HL-60/S4 (cell line): ENCODE results near the gene TMEM143.
"Not testable (repeated sequence)": the region's sequence is repeated elsewhere in the genome, so short reads cannot be mapped to it uniquely, and the experiment has no call there.

Experiments used
- in situ Hi-C: fragments of 300-500 bp; cut with MboI; formaldehyde crosslinking; loops from 2 replicates; pipeline ENCODE4 v1.14.3; 2022; ENCODE audit warnings: low sequenced_read_pairs

The TMEM143 gene

DNA sequence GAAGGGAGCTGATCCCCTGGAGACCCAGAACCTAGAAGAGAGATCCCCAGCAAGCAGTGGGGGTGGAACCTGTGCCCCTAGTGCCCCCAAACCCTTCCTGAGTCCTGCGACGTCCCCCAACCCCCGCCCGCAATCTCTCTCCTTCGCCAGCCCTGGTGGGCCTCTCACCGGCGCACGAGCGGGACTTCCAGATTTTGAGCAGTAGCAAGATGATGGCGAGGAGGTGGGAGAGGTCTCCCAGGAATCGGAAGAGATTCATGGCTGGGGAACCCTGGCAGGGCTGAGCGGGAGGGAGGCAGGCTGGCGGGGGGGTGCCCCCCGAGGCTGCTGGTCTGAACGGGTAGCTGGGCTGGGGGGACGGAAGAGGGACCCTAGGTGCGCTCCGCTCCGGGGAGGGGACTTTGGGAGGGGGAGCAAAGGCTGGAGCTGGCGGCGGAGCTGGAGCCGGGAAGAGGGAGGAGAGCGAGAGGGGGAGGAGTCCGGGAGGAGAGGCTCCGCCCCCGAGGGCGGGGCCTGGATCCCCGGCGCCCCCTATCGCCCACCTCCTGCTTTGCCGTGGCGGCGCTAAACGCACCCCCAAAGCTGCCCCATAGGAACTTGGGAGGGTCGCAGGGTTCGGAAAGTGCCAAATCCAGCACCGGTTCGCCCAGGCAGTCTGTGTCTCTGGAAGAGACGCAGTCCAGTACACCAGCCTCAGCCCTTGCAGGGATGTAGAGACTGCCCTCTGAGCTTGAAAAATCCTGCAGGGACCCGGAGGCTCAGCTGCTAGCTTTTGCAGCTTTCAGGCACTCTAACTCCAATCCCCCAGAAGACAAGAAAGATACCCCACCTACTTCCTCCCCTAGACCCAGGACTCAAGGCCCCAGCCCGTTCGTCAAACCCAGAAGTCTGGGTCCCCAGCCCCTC is 27.6 kb upstream of the TMEM143 start, which contains the start of gene KDELR1:
KDELR1 (minus strand) TSS at position 452 of the 906 bp plus-strand sequence; CDS start at position 259, 193 bp downstream.
- in situ Hi-C loops = no loop called here

- in situ Hi-C loops = no loop called here
Observed at GRCh38 chr19:48390188-48391099, 26.7 kb upstream of the TMEM143 start.

DNA sequence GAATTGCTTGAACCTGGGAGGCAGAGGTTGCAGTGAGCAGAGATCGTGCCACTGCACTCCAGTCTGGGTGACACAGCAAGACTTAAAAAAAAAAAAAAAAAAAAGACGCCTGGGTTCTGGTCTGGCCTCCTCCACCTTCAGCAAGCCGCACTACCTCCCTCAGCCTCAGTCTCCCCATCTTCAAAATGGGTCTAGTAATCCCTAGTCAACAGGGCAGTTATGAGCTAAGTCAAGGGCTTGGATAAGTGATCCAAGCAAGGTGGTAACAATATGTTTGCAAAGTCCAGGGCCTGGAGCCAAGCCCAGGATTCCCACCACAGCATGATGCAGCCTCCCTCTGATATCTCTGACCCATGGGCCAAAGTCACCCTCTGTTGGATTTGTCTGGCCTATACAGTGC is 23.2 kb upstream of the TMEM143 start:
- in situ Hi-C loops = no loop called here

DNA sequence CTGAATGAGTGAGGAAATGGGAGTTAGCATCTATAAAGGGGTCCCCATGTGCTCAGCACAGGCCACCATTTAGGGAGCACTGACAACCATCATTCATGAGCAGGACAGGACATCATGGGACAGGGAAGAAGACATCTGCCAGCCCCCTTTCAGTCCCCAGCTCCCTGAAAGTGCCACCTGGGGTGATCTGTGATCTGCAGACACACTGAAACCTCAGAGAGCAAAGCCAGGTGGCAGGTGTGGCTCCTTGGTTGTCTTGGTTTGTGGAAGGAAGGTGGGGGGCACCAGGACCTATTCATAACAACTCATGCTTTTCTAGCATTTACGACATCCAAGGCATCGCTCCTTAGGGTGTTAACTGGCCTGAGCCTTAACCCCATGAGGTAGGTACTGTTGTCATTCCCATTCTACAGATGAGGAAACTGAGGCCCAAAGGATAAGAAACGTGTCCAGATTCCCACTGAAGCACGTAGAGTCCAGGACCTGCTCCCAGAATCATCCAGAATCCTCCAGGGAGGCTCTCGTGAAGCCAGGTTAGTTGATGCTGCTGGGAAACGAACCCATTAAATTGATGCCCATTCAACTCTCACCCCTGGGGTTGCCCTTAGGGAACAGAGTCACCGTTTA is 21.8 kb upstream of the TMEM143 start:
- in situ Hi-C loops = no loop called here

DNA sequence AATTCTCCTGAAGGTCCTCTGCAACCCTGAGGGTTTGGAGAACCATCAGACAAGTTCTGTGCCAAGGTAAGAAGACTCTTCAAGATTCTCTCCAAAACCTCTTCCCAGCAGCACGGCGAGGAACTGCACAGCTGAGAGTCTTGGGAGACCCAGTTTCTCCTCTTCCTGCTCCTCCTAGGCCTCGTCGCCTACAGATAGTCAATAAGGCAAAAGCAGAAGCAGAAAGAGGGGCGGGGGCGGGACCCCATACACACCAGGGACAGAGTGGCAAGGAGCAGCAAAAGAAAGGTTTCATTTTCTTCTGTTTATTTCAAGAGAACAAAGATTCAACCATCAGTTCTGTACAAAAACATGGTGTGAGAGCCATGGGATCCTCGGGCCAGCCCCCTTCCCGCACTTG is 18.5 kb upstream of the TMEM143 start:
- in situ Hi-C loops = no loop called here

DNA sequence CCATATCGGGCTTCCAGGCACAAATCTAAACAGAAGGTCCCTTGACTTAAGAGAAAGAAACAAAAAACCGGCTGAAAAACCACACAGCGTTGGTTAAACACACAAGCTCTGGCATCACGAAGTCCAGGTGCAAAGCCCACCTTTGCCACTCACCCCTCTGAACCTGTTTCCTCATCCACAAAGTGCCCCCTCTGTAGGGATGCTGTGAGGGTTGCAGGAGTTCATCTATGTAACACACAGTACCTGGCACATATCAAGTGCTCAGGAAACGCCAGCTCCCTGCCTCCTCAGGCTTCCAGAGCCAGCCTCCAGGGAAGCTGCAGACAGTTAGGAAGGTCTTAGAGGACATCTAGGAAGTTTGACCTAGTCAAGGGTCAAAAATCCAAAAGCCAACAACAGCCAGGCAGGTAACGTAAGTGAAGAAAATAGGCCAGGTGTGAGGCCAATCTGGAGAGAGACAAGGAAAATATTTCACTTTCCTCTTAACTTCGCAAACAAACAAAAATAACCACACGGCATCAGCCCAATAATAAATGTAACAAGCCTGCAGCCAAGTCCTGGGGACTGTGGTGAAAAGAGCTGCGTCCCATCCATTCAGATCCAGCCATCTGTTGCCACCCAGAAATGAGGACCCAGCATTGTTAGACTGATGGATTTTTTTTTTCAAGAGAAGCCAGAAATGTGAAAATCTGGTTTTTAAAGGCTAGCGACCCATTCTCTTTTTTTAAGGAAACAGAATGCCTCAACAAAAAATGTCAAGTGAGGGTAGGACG is 17.6 kb upstream of the TMEM143 start:
- in situ Hi-C loops = no loop called here

DNA sequence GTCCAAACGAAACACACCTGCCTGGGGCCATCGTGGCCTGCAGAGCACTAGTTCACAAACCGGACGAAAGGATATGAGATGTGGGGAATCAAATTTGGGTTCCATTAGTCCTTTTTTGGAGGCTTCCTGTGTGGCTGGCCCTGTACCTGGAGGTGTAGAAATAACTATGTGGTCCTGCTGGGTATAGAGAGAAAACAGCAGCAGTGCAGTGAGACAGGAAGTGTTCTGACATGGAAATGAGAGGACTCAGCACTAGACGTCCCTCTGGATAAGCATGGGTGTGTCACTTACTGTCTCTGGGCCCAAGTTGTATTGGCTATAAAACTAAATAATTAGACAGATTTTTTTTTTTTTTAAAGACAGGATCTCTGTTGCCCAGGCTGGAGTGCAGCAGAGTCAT is 15.3 kb upstream of the TMEM143 start:
- in situ Hi-C loops = no loop called here

- in situ Hi-C loops = no loop called here
Observed at GRCh38 chr19:48378194-48378570, 14.4 kb upstream of the TMEM143 start.

DNA sequence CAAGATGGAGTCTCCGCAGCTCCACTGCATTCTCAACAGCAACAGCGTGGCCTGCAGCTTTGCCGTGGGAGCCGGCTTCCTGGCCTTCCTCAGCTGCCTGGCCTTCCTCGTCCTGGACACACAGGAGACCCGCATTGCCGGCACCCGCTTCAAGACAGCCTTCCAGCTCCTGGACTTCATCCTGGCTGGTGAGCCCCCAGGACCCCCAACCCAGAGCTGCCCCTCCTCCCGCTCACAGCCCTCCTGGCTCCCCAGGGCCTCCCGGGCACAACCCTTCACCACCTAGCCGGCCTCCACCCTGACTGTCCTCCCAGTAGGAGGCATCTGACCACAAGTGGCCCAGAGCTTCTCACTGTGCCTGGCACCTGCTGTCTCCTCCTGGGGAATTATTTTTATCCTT is 9.8 kb upstream of the TMEM143 start:
- in situ Hi-C loops = no loop called here

GRCh38 chr19:48372904-48373303 is 9.2 kb upstream of the TMEM143 start:
- in situ Hi-C loops = no loop called here

DNA sequence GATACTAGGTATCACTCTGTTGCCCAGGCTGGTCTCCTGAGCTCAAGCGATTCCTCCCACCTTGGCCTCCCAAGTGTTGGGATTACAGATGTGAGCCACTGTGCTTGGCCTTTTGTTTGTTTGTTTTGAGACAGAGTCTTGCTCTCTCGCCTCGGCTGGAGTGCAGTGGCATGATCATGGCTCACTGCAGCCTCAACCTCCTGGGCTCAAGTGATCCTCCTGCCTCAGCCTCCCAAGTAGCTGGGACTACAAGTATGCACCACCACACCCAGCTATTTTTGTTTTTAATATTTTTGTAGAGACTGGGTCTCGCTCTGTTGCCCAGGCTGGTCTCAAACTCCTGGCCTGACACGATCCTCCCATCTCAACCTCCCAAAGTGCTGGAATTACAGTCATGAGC is 8.0 kb upstream of the TMEM143 start:
- in situ Hi-C loops = not testable (repeated sequence)

DNA sequence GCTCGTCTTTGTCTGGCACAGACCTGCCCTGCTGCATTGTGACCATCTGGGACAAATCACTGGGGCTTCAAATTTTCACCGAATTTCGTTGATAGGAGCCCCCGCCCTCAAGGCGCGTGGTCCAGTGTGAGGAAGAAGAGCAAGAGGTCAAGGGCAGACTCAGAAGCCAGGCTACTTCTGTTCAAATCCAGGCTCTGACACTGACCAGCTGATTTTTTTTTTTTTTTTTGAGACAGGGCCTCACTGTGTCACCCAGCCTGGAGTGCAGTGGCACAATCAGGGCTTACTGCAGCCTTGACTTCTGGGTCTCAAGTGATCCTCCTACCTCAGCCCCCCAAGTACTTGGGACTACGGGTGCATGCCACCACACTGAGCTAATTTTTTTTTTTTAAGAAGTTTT is 7.6 kb upstream of the TMEM143 start:
- in situ Hi-C loops = no loop called here

DNA sequence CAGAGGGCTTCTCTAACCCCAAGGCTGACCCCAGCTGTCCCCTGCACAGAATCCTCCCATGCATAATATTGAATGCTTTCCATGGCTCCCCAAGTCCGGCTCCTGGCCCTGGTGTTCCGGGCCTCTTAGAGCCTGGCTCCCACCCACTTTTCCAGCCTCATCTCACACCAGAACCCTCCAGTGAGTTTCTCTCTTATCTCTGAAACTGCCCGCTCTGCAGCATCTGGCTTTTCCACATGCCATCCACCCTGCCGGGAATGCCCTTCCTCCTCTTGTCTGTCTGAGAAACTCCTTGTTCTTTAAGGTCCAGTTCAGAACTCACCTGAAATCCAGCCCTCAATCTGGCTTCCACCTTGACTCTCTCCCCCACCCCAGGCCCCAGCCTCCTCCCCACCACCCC is 7.2 kb upstream of the TMEM143 start:
- in situ Hi-C loops = no loop called here

GRCh38 chr19:48368936-48369335 is 5.2 kb upstream of the TMEM143 start:
- in situ Hi-C loops = no loop called here

DNA sequence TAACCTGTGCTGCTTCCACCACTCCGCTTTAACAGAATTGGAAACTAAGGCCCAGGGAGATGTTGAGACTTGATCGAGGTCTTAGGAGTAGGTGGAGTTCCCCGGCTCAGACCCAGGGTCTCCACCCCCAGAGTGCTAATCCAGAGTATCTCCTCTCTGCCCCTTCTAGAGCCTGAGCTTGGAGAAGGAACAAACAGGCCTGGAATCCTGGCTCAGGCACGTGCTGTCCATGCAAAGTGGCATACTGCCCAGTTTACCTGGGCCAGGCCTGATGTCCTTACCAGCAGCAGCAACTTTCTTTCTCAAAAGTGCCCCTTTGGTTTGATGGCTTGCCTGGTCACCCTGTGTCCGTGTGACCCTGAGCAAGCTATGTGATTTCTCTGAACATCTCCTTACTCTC is 4.1 kb upstream of the TMEM143 start:
- in situ Hi-C loops = no loop called here

GRCh38 chr19:48365602-48366001 is 1.9 kb upstream of the TMEM143 start:
- in situ Hi-C loops = no loop called here

- in situ Hi-C loops = no loop called here
Observed at GRCh38 chr19:48364598-48365348, 1.0 kb upstream of the TMEM143 start.

- in situ Hi-C loops = no loop called here
Observed at GRCh38 chr19:48363500-48363809, 285 bp downstream of the TMEM143 start.

DNA sequence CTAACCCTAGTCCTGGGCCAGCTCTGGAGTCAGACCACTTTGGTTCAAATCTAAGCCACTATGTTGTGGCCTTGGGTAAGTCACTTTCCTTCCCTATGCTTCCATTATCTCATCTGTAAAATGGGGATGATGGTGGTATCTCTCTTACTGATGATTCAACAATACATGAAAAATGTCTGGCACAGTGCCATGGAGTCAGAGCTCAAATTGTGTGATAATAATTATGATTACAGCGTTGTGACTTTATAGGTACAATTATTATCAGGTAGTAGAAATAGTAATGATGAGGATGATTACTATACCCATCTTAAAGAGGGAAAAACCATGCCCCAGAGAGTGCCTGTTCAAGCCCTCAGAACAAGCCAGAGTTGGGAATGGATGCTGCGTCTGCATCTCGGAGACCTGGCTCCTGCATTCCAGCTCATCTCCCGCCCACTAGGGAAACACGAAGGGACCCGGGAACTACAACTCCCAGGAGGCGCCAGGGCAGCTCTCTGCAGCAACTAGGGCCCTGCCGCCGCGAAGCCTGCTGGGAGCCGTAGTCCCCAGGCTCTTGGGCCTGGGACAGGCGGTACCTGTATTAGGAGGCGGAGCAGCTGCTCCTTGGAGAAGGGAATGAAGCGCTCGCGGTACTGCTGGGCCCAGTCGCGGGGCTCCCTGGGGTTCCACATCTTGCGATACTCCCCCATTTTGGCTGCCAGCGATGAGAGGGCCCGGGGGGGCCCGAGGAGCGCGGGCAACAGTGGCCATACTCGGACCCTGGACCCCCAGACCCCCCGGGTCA is 832 bp downstream of the TMEM143 start:
- in situ Hi-C loops = no loop called here
